ENCODE data around the gene COL27A1. TPM values are rescaled to one million over a fixed set of nuclear protein-coding genes. Genes with fewer than 3 reads are reported as not detected.

Gene COL27A1
- total RNA-seq, 2 experiments from 2014 or later, result 0.87 to 1.2 TPM

GRCh38 chr9:114250648-114251047, 95.3 kb downstream of the COL27A1 start:
- H3K4me3 Mint-ChIP-seq, result no peak overlapping the region
- Histone ChIP-seq H3K4me3 (ENCODE audit: low read length) (no peak overlapping the region), H3K9me3 (ENCODE audit: control insufficient read depth in 1 of 2, insufficient read depth in 1 of 2, low read length in 2 of 2) (no peaks in the 10 kb centered on the region), H3K27me3 (ENCODE audit: control insufficient read depth in 1 of 2, insufficient read depth in 2 of 2, low read length in 2 of 2) (no peaks in the 10 kb centered on the region), H3K4me1 (ENCODE audit: insufficient read depth, low read length) (no peaks in the 10 kb centered on the region), H3K27ac (ENCODE audit: low read depth in 1 of 2, low read length in 2 of 2) (no peak overlapping the region), H3K36me3 (ENCODE audit: insufficient read depth, low read length) (no peaks in the 10 kb centered on the region)
- H3K36me3 Mint-ChIP-seq (ENCODE audit: low read depth), result no peaks in the 10 kb centered on the region
- DNase-seq, result no peak
- no peaks in the 10 kb centered on the region for H3K27me3 Mint-ChIP-seq
- POLR2A ChIA-PET, result no interaction called here
- no peaks in the 10 kb centered on the region for H3K9me3 Mint-ChIP-seq
- intact Hi-C loops (cut with DNase I, micrococcal nuclease), result no loop called here
- CTCF ChIA-PET, result no interaction called here
- no peak for ATAC-seq (ENCODE audit: poor library complexity)
- H3K4me1 Mint-ChIP-seq (ENCODE audit: low read depth), result no peaks in the 10 kb centered on the region
- TF ChIP-seq CTCF (IDR thresholded peaks at IDR 0.05), result no peak
- H3K27ac Mint-ChIP-seq, result no peak overlapping the region

- no peaks in the 10 kb centered on the region for H3K9me3 ChIP-seq (ENCODE audit: control insufficient read depth in 1 of 2, insufficient read depth in 1 of 2, low read length in 2 of 2)
- ATAC-seq (ENCODE audit: poor library complexity) (no peak), DNase-seq (no peak)
- intact Hi-C loops (cut with DNase I, micrococcal nuclease), result no loop called here
- no peaks in the 10 kb centered on the region for H3K9me3 Mint-ChIP-seq
- no peaks in the 10 kb centered on the region for H3K27me3 Mint-ChIP-seq
- H3K27ac ChIP-seq (ENCODE audit: low read depth in 1 of 2, low read length in 2 of 2), result no peak overlapping the region
- POLR2A ChIA-PET, result no interaction called here
- H3K27me3 ChIP-seq (ENCODE audit: control insufficient read depth in 1 of 2, insufficient read depth in 2 of 2, low read length in 2 of 2), result no peaks in the 10 kb centered on the region
- TF ChIP-seq CTCF (IDR thresholded peaks at IDR 0.05), result no peak
- CTCF ChIA-PET, result no interaction called here
- no peaks in the 10 kb centered on the region for H3K4me1 Mint-ChIP-seq (ENCODE audit: low read depth)
- no peak overlapping the region for H3K27ac Mint-ChIP-seq
- no peak overlapping the region for H3K4me3 Mint-ChIP-seq
- no peak overlapping the region for H3K4me3 ChIP-seq (ENCODE audit: low read length)
- H3K4me1 ChIP-seq (ENCODE audit: insufficient read depth, low read length), result no peaks in the 10 kb centered on the region
- no peaks in the 10 kb centered on the region for H3K36me3 Mint-ChIP-seq (ENCODE audit: low read depth)
- no peaks in the 10 kb centered on the region for H3K36me3 ChIP-seq (ENCODE audit: insufficient read depth, low read length)
These were observed 97.1 kb downstream of the COL27A1 start for GRCh38 chr9:114252394-114252793.

GRCh38 chr9:114256827-114257328, 101.5 kb downstream of the COL27A1 start:
- Mint-ChIP-seq H3K4me1 (ENCODE audit: low read depth) (no peaks in the 10 kb centered on the region), H3K9me3 (no peaks in the 10 kb centered on the region), H3K27me3 (no peaks in the 10 kb centered on the region), H3K36me3 (ENCODE audit: low read depth) (no peaks in the 10 kb centered on the region), H3K27ac (no peak overlapping the region), H3K4me3 (no peak overlapping the region)
- DNase-seq, result no peak
- peaks cover 0 to 3% of the 10 kb centered on the region in 2 experiments for H3K27me3 ChIP-seq (ENCODE audit: control insufficient read depth in 1 of 2, insufficient read depth in 2 of 2, low read length in 2 of 2)
- no peaks in the 10 kb centered on the region for H3K9me3 ChIP-seq (ENCODE audit: control insufficient read depth in 1 of 2, insufficient read depth in 1 of 2, low read length in 2 of 2)
- no peak for ATAC-seq (ENCODE audit: poor library complexity)
- CTCF ChIA-PET, result no interaction called here
- TF ChIP-seq CTCF (IDR thresholded peaks at IDR 0.05), result no peak
- H3K36me3 ChIP-seq (ENCODE audit: insufficient read depth, low read length), result no peaks in the 10 kb centered on the region
- intact Hi-C loops (cut with DNase I, micrococcal nuclease), result no loop called here
- H3K4me3 ChIP-seq (ENCODE audit: low read length), result no peak overlapping the region
- no peaks in the 10 kb centered on the region for H3K4me1 ChIP-seq (ENCODE audit: insufficient read depth, low read length)
- POLR2A ChIA-PET, result no interaction called here
- H3K27ac ChIP-seq (ENCODE audit: low read depth in 1 of 2, low read length in 2 of 2), result no peak overlapping the region
